Upper lobe of left lung (tissue), 6 donors: ENCODE measurements around the gene MIS18A. TPM values are rescaled to one million over a fixed set of nuclear protein-coding genes. Genes with fewer than 3 reads are reported as not detected.

ENCODE experiments used
- ATAC-seq, 2 donors: fragments of 200-7000 bp; cut with Tn5 transposase; one replicate each; pipeline ENCODE4 v1.9.1; 2022; ENCODE audit warnings: mild to moderate bottlenecking in 2 of 2, moderate library complexity in 2 of 2; ENCODE audit not compliant: low FRiP score in 2 of 2
- DNase-seq, 2 donors: peaks; one replicate each; pipeline ENCODE4 v3.0.0-alpha.2; 2019 to 2020
- H3K27ac ChIP-seq, 4 donors: fragments of 200-600 bp; sonication (generic); one replicate each; pipeline ENCODE4 v1.5.1; 2016 to 2019
- H3K27me3 ChIP-seq, 4 donors: fragments of 200-600 bp; sonication (generic); one replicate each; pipeline ENCODE4 v1.5.1; 2017 to 2019
- H3K36me3 ChIP-seq, 4 donors: fragments of 200-600 bp; sonication (generic); one replicate each; pipeline ENCODE4 v1.5.1; 2016 to 2019
- H3K4me1 ChIP-seq, 4 donors: fragments of 200-600 bp; sonication (generic); one replicate each; pipeline ENCODE4 v1.5.1; 2018 to 2019
- H3K4me3 ChIP-seq, 4 donors: fragments of 200-600 bp; sonication (generic); one replicate each; pipeline ENCODE4 v1.5.1; 2017 to 2019; ENCODE audit warnings: mild to moderate bottlenecking in 2 of 4, moderate library complexity in 1 of 4
- H3K9me3 ChIP-seq, 4 donors: fragments of 200-600 bp; sonication (generic); one replicate each; pipeline ENCODE4 v1.5.1; 2018 to 2019
- EP300 ChIP-seq, 4 donors: sonication (generic); formaldehyde crosslinking; IDR thresholded peaks; one replicate each; pipeline ENCODE4 v1.5.1; 2017; ENCODE audit warnings: antibody characterized with exemption in 4 of 4, control low read depth in 2 of 4
- POLR2A ChIP-seq, 4 donors: fragments of 450-650 bp; IDR thresholded peaks; one replicate each; pipeline ENCODE4 v1.5.1; 2016 to 2017; ENCODE audit warnings: antibody characterized with exemption in 4 of 4, mild to moderate bottlenecking in 2 of 4
- POLR2AphosphoS5 ChIP-seq, 2 donors: sonication (generic); formaldehyde crosslinking; IDR thresholded peaks; one replicate each; pipeline ENCODE4 v1.5.1; 2017; ENCODE audit warnings: antibody characterized with exemption in 2 of 2
- WGBS, 2 donors: methylation state at CpG; one replicate each; pipeline ENCODE4 v1.1.5; 2017 to 2018; 5-methylcytosine and 5-hydroxymethylcytosine counted together
- total RNA-seq, 6 donors: library from RNA; depleted of rRNA in 4 of 6; stranded (reverse); fragments of >200 nt in 4 of 6; gene quantifications; one replicate each; pipeline versions ENCODE4 v1.1.0 to v1.2.1, GENCODE V29; 2016 to 2021
- TF ChIP-seq, protein P1 (sequence below), 6 experiments: fragments of 450-650 bp in 4 of 6; fragments of 200-600 bp in 2 of 6; sonication (generic) in 2 of 6; IDR thresholded peaks; one replicate each; pipeline ENCODE4 v1.5.1; 2016 to 2019; ENCODE audit warnings: antibody characterized with exemption in 6 of 6
- donor health status: DM: no; HTN: no; CAD: no; lungs with moderate emphysema.
- donor health status: DM: no; HTN: yes; CAD: no; lungs with severe emphysema.

The MIS18A gene
- total RNA-seq, 6 donors from 2014 or later, result 3.3 to 7.8 (median 5.4) TPM; not detected in 1

- H3K36me3 ChIP-seq, result no peaks in the 10 kb centered on the region
- no peaks in the 10 kb centered on the region for H3K27me3 ChIP-seq
- H3K4me3 ChIP-seq, result no peak overlapping the region
- TF ChIP-seq POLR2A (IDR thresholded peaks at IDR 0.05), result no peak
- TF ChIP-seq, protein P1, sequence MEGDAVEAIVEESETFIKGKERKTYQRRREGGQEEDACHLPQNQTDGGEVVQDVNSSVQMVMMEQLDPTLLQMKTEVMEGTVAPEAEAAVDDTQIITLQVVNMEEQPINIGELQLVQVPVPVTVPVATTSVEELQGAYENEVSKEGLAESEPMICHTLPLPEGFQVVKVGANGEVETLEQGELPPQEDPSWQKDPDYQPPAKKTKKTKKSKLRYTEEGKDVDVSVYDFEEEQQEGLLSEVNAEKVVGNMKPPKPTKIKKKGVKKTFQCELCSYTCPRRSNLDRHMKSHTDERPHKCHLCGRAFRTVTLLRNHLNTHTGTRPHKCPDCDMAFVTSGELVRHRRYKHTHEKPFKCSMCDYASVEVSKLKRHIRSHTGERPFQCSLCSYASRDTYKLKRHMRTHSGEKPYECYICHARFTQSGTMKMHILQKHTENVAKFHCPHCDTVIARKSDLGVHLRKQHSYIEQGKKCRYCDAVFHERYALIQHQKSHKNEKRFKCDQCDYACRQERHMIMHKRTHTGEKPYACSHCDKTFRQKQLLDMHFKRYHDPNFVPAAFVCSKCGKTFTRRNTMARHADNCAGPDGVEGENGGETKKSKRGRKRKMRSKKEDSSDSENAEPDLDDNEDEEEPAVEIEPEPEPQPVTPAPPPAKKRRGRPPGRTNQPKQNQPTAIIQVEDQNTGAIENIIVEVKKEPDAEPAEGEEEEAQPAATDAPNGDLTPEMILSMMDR (IDR thresholded peaks at IDR 0.05), result no peak
- TF ChIP-seq EP300 (IDR thresholded peaks at IDR 0.05), result no peak
- no peak for TF ChIP-seq POLR2AphosphoS5 (IDR thresholded peaks at IDR 0.05)
- ATAC-seq (no peak), DNase-seq (no peak)
- no peaks in the 10 kb centered on the region for H3K9me3 ChIP-seq
- no peak overlapping the region for H3K27ac ChIP-seq
- no peaks in the 10 kb centered on the region for H3K4me1 ChIP-seq
Measured at GRCh38 chr21:32252136-32252535, 26.7 kb downstream of the MIS18A start.

DNA sequence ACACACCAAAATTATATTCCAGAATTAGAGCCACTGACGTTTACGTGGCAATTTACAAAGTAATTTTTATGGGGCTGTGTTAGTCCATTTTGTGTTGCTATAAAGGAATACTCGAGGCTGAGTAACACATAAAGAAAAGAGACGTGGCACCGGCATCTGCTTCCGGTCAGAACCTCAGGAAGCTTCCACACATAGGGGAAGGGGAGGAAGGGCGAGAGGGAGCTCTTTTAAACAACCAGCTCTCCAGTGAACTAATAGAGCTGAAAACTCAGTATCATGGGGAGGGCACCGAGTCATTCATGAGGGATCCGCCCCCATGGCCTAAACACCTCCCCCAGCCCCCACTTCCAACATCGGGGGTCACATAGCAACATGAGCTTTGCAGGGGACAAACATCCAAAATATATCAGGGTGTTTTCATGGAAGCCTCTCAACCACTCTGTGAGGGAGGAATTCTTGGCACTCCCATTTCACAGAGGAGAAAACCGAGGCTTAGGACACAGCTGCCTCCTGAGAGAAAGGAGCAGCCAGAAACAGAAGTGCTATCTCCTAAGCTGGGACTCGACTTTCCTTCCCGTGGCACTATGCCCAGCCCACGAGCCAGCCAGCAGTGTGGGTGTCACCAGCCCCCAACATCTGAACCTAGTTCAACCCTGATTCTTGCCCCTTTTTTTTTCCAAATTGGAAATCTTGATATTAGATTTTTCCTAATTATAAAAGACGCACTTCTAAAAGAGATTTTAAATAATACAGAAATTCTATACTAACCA is 29.2 kb downstream of the MIS18A start:
- ATAC-seq, result no peak
- no peak for DNase-seq
- H3K9me3 ChIP-seq, result no peaks in the 10 kb centered on the region
- no peak for TF ChIP-seq EP300 (IDR thresholded peaks at IDR 0.05)
- TF ChIP-seq, protein P1 (IDR thresholded peaks at IDR 0.05), result no peak
- no peak for TF ChIP-seq POLR2AphosphoS5 (IDR thresholded peaks at IDR 0.05)
- no peak for TF ChIP-seq POLR2A (IDR thresholded peaks at IDR 0.05)
- no peak overlapping the region for H3K27ac ChIP-seq
- H3K27me3 ChIP-seq, result no peaks in the 10 kb centered on the region
- H3K4me3 ChIP-seq, result no peak overlapping the region
- H3K4me1 ChIP-seq, result no peaks in the 10 kb centered on the region
- 76 to 85% methylated on average over 14 to 15 of the region's 15 CpGs for WGBS, 2 donors
- H3K36me3 ChIP-seq, result no peaks in the 10 kb centered on the region

- no peak overlapping the region for H3K4me3 ChIP-seq
- no peak overlapping the region for H3K27ac ChIP-seq
- H3K4me1 ChIP-seq, result no peaks in the 10 kb centered on the region
- DNase-seq (no peak), ATAC-seq (no peak)
- WGBS, 2 donors, result 74 to 76% methylated on average over 14 of the region's 14 CpGs
- no peaks in the 10 kb centered on the region for H3K36me3 ChIP-seq
- TF ChIP-seq POLR2A (IDR thresholded peaks at IDR 0.05), result no peak
- TF ChIP-seq POLR2AphosphoS5 (IDR thresholded peaks at IDR 0.05), result no peak
- TF ChIP-seq, protein P1 (IDR thresholded peaks at IDR 0.05), result no peak
- no peak for TF ChIP-seq EP300 (IDR thresholded peaks at IDR 0.05)
- H3K27me3 ChIP-seq, result no peaks in the 10 kb centered on the region
- no peaks in the 10 kb centered on the region for H3K9me3 ChIP-seq
Measured at GRCh38 chr21:32248571-32249461, 30.0 kb downstream of the MIS18A start.

DNA sequence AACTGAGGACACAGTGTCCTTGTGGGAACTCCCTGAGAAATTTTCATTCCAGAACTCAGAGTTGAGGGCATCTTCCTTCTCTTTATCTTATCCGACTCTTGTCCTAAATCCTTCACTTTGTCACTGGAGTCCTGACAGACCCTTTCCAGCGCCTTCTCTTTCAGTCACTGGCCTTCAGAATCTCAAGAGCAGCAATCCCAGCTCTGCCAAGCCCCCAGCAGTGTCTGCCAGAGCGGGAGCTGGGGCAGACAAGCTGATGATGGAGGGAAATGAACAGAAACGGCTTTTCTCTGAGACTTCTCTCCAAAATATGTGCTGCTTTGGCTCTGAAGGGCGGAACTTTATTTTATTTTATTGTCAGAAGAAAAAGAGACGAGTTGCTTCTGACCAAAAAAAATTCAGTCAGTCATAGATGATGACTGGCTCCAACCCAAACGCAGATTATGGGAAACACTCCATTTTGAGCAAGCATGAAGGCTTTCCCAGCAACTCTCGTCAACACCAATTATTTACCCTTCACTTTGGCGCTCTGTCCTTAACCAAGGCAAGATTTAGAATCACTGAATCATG is 32.2 kb downstream of the MIS18A start:
- TF ChIP-seq POLR2A (IDR thresholded peaks at IDR 0.05) (no peak), POLR2AphosphoS5 (IDR thresholded peaks at IDR 0.05) (no peak), EP300 (IDR thresholded peaks at IDR 0.05) (no peak)
- TF ChIP-seq, protein P1 (IDR thresholded peaks at IDR 0.05), result no peak
- Histone ChIP-seq H3K9me3 (no peaks in the 10 kb centered on the region), H3K4me3 (no peak overlapping the region), H3K36me3 (no peaks in the 10 kb centered on the region), H3K27ac (no peak overlapping the region), H3K4me1 (no peaks in the 10 kb centered on the region), H3K27me3 (no peaks in the 10 kb centered on the region)
- WGBS, 2 donors, result 77 to 78% methylated on average over 9 of the region's 9 CpGs
- ATAC-seq, result no peak
- no peak for DNase-seq
